ENCODE measurements around the gene PRR23E. TPM values are rescaled to one million over a fixed set of nuclear protein-coding genes. Genes with fewer than 3 reads are reported as not detected.

Gene PRR23E
- not detected in 2 replicates for total RNA-seq

GRCh38 chr3:127192576-127193232, at the start of gene PRR23E:
Gene PRR23E (plus strand): TSS chr3:127193131. CDS start chr3:127196686, 3,555 bp downstream.

Other genes with a start within 250 kb of the PRR23E start
- gene PLXNA1, start 210.0 kb upstream of the PRR23E start, total RNA-seq = 43.5 and 64.7 TPM in 2 replicates
- not detected in 2 replicates for gene PRR20G, start 94.9 kb downstream of the PRR23E start, total RNA-seq

Data from uterine smooth muscle cell (primary cell).